Mammary epithelial cell (primary cell): ENCODE measurements around the gene RASGEF1C.

ENCODE experiments used
- CTCF ChIP-seq, 2 donors: IDR thresholded peaks in 1 of 2; conservative IDR thresholded peaks in 1 of 2; 2 replicates each; pipeline ENCODE4 v1.5.1; 2011 to 2012; ENCODE audit warnings: inconsistent platforms in 2 of 2, low read length in 2 of 2, mild to moderate bottlenecking in 2 of 2, control low read depth in 1 of 2, low read depth in 1 of 2; ENCODE audit not compliant: insufficient read depth in 1 of 2; ENCODE audit errors: extremely low read depth in 1 of 2
- EZH2 ChIP-seq: IDR thresholded peaks from 2 replicates; pipeline ENCODE4 v1.6.1; 2012; ENCODE audit warnings: low read length, inconsistent platforms, borderline replicate concordance

- TF ChIP-seq CTCF (conservative IDR thresholded peaks at IDR 0.05 in 1 of 2, IDR thresholded peaks at IDR 0.05 in 1 of 2; ENCODE audit: extremely low read depth in 1 of 2, insufficient read depth in 1 of 2, low read depth in 1 of 2, low read length in 2 of 2) (no peak), EZH2 (no peak)
Observed at GRCh38 chr5:180100621-180101450, 108.2 kb downstream of the RASGEF1C start.
